HFF-Myc (cell line): ENCODE data around the gene IQCH.

Experiments
- DNase-seq: peaks from one replicate; pipeline ENCODE4 v3.0.0-alpha.2; 2011; ENCODE audit warnings: low read depth; ENCODE audit errors: extremely low read depth
- H3K4me3 ChIP-seq: replicated peaks from 2 replicates; pipeline ENCODE4 v1.5.1; 2011; ENCODE audit warnings: low read depth, mild to moderate bottlenecking, control low read depth, low read length
- CTCF ChIP-seq: IDR thresholded peaks from 2 replicates; pipeline ENCODE4 v1.5.1; 2012; ENCODE audit warnings: mild to moderate bottlenecking, low read depth, low read length, control low read depth; ENCODE audit errors: missing control alignments

IQCH gene

DNA sequence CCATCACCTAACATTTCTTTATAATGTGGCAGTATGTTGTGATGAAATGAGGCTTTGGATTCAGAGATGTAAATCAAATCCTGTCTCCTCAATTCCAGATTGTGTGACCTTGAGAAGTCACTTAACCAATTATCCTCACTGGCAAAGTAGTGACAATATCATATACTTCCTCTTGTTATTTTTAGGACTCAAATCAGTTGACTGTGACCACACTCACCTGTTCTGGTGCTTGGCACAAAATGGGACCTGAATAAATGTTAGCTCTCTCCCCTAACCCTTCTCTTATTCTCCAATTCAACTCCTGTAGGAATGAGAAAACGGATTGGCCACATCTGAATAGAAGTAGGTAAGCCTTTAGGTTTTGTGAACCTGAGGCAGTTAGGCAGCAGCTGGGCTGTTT is 42.1 kb downstream of the IQCH start:
- no peak for DNase-seq
- no peak overlapping the region for H3K4me3 ChIP-seq
- no peak for TF ChIP-seq CTCF

GRCh38 chr15:67300266-67301025 is 45.9 kb downstream of the IQCH start:
- TF ChIP-seq CTCF, result no peak
- no peak for DNase-seq
- H3K4me3 ChIP-seq, result no peak overlapping the region

DNA sequence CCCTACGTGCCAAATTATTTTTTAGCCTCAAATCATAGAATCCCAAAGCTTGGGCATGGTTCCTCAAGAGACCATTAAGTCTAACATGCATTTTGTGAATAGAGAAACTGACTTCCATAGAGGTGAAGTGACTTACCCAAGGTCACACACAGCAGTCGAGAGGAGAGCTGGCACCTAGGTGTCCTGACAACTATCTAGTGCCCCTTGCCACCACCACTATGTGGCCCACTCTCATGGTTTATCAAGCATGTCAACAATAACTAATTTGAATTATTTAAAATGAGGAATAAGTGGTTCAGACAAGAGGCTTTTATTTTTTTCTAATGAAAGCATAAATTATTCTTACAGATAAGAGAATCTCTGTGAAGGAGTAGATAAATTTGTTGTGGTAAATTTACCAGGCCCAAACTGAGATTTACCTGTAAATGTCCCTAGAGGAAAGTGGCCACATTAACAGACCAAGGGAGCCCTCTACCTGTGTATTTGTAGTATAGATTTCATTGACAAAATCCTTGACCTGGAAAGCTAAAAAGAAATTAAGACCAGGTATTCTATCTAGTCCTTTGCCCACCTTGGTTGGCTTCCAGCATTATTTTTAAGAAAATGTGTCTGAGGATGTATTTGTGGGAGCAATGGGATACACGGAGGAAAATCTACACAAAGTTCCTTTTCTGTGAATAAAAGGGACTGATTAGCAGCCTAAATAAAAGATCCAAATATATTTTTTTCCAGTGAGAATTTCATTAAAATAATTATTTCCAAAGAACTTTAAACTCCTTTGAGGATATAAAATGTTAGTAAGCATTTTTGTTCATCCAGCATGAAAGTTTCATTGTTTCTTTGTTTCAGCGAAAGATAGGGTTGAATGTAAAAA is 49.1 kb downstream of the IQCH start:
- peak; percentile 9 for DNase-seq
- no peak overlapping the region for H3K4me3 ChIP-seq
- peak; percentile 35 for TF ChIP-seq CTCF

DNA sequence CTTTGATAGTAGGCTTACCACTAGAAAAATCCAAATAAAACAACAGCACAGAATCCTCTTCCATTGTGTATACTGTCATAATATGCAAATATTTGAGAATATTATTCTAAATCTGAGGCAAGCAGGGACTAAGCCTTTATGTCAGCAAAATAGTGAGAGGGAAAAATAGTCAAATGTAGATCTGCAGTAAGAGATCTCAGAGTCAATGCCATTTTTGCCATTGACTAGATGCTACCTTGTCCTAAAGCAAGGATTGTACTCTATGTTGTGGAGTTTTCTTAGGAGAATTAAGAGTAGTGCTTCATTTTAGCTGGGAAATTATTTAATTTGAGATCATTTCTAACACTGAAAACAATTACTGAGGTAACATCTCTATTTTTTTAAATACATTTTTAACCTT is 50.2 kb downstream of the IQCH start:
- H3K4me3 ChIP-seq, result no peak overlapping the region
- no peak for TF ChIP-seq CTCF
- DNase-seq, result no peak

DNA sequence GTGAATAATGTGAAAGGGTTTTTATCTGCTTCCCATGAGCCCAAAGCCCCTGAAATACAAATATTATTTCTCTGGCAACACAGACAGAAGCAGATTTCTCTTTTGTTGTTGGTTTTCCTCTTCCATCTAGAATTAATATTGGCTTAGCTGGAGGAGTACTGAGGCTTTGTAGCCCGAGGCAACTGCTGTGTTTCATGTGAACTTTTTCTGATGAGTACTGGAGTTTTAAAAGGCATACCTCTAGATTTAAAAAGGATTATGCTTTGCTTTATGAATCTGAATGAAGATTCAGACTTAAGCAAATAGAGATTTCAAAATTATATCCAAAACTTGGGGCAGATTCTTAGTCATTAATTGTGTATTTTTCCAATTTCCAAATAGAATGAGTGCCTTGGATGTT is 50.9 kb downstream of the IQCH start:
- TF ChIP-seq CTCF, result no peak
- no peak overlapping the region for H3K4me3 ChIP-seq
- DNase-seq, result no peak

GRCh38 chr15:67307156-67307555 is 52.6 kb downstream of the IQCH start:
- DNase-seq, result peak; percentile 1
- no peak overlapping the region for H3K4me3 ChIP-seq
- no peak for TF ChIP-seq CTCF
